ENCODE measurements around the gene RNF25. TPM values are rescaled to one million over a fixed set of nuclear protein-coding genes. Genes with fewer than 3 reads are reported as not detected.

RNF25 gene
- total and polyA plus RNA-seq, 11 donors, result 9.7 to 24.0 (median 16.0) TPM

- peak within 1 kb of the TSS; percentile 45 to 91 (median 82) for H3K27ac ChIP-seq
- intact Hi-C loops (cut with DNase I), result loop anchor here in 7 of 10 donors (1.0 to 10.0 kb wide), 8 partner anchors 13 to 255 kb away; partner anchors contain the start of genes CNOT9 (in 3 of the 7), USP37 (in 3 of the 7), RNF25 (in 1 of the 7) and STK36 (in 1 of the 7)
- WGBS, 4 donors, result 0 to 1% (median 0%) methylated on average over 47 to 49 of the region's 49 CpGs
- H3K9me3 ChIP-seq, result no peaks in the 10 kb centered on the region
- peak; percentile 89 to 98 (median 96) for ATAC-seq
- peak within 1 kb of the TSS; percentile 60 to 96 (median 88) for H3K4me3 ChIP-seq
- peaks cover 0 to 45% (median 25%) of the 10 kb centered on the region in 12 donors for H3K4me1 ChIP-seq
- peaks cover 0 to 65% (median 59%) of the 10 kb centered on the region in 9 donors for H3K36me3 ChIP-seq
- no peak for TF ChIP-seq CTCF (IDR thresholded peaks at IDR 0.05)
- TF ChIP-seq POLR2A (IDR thresholded peaks at IDR 0.05), result peak in 1 of 2 donors; percentile 81
- no peaks in the 10 kb centered on the region for H3K27me3 ChIP-seq
- peak; percentile 92 to 95 (median 95) for DNase-seq
These were observed 12.4 kb downstream of the RNF25 start, which contains the start of the genes BCS1L and ZNF142 for GRCh38 chr2:218659258-218659987. Gene BCS1L, plus strand, starts transcription at chr2:218659683. Its CDS starts 1,305 bp downstream, at chr2:218660988. Gene ZNF142, minus strand, starts transcription at chr2:218659623. Its CDS starts 3,194 bp downstream, at chr2:218656429.

- DNase-seq (no peak), ATAC-seq (no peak)
- Histone ChIP-seq H3K4me1 (peaks cover 0 to 45% (median 25%) of the 10 kb centered on the region in 12 donors), H3K27me3 (no peaks in the 10 kb centered on the region), H3K9me3 (no peaks in the 10 kb centered on the region), H3K36me3 (peaks cover 0 to 65% (median 59%) of the 10 kb centered on the region in 9 donors), H3K4me3 (peak overlapping the region; percentile 60 to 96 (median 88)), H3K27ac (peak overlapping the region; percentile 45 to 91 (median 82))
- TF ChIP-seq CTCF (IDR thresholded peaks at IDR 0.05) (peak in 4 of 12 donors; percentile 8 to 34 (median 25)), POLR2A (IDR thresholded peaks at IDR 0.05) (no peak)
- intact Hi-C loops (cut with DNase I), result loop anchor here in 7 of 10 donors (1.0 to 10.0 kb wide), 8 partner anchors 14 to 254 kb away; partner anchors contain the start of genes CNOT9 (in 3 of the 7), USP37 (in 3 of the 7), RNF25 (in 1 of the 7) and STK36 (in 1 of the 7)
- 3 to 9% (median 4%) methylated on average over 18 to 27 of the region's 27 CpGs for WGBS, 4 donors
These were observed 13.0 kb downstream of the RNF25 start for GRCh38 chr2:218658671-218659257.

GRCh38 chr2:218655751-218656150, 16.1 kb downstream of the RNF25 start:
- ATAC-seq, result peak; percentile 53 to 74 (median 65)
- Histone ChIP-seq H3K36me3 (peaks cover 0 to 71% (median 65%) of the 10 kb centered on the region in 9 donors), H3K4me1 (peaks cover 0 to 43% (median 24%) of the 10 kb centered on the region in 12 donors), H3K27ac (peak overlapping the region in 11 of 12 donors; percentile 20 to 87 (median 58)), H3K4me3 (no peak overlapping the region), H3K9me3 (no peaks in the 10 kb centered on the region), H3K27me3 (no peaks in the 10 kb centered on the region)
- TF ChIP-seq CTCF (IDR thresholded peaks at IDR 0.05) (no peak), POLR2A (IDR thresholded peaks at IDR 0.05) (no peak)
- peak in 3 of 5 donors; percentile 37 to 56 (median 45) for DNase-seq
- 56 to 75% (median 64%) methylated on average over 2 of the region's 2 CpGs for WGBS, 4 donors
- intact Hi-C loops (cut with DNase I), result loop anchor here in 7 of 10 donors (5.0 to 10.0 kb wide), 6 partner anchors 81 to 251 kb away; partner anchors contain the start of genes CNOT9 (in 3 of the 7) and USP37 (in 3 of the 7)
